ENCODE data around the gene PLEKHB2. TPM values are rescaled to one million over a fixed set of nuclear protein-coding genes. Genes with fewer than 3 reads are reported as not detected.
"Not testable (repeated sequence)": the region's sequence is repeated elsewhere in the genome, so short reads cannot be mapped to it uniquely, and the experiment has no call there.

PLEKHB2 gene
- total RNA-seq, 2 donors from 2014 or later, result 77.1 to 107 TPM

DNA sequence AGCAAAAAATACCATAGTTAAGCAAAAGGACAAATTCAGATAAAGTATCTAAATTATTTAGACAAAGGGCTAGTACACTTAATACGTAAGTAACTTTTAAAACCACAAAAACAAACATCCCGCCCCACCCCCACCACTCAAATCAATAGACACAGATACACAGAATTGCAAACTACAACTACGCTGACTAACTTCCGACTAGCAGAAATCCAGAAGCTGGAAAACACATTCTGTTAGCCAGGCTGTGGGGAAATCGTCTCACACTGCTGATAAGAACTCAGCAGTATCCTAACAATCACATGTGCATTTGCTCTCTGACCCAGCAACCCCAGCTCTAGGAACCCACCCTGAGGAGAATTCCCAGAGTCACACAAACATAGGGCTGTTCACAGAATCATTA lies 28.4 kb upstream of the PLEKHB2 start:
- 88% methylated on average over 5 of the region's 5 CpGs for WGBS
- no peak for TF ChIP-seq POLR2A (IDR thresholded peaks at IDR 0.05)
- no peak for TF ChIP-seq POLR2AphosphoS5 (IDR thresholded peaks at IDR 0.05)
- TF ChIP-seq CTCF (IDR thresholded peaks at IDR 0.05), result no peak
- intact Hi-C loops (cut with DNase I), result no loop called here
- H3K4me3 ChIP-seq, result no peak overlapping the region
- H3K27ac ChIP-seq, result no peak overlapping the region
- no peaks in the 10 kb centered on the region for H3K27me3 ChIP-seq (replicated peaks; ENCODE audit: insufficient read depth)
- H3K36me3 ChIP-seq, result peaks cover 0 to 8% of the 10 kb centered on the region in 2 donors
- H3K9me3 ChIP-seq, result no peaks in the 10 kb centered on the region
- H3K4me1 ChIP-seq (replicated peaks), result peaks cover 7% of the 10 kb centered on the region
- DNase-seq (ENCODE audit: low spot score), result no peak

DNA sequence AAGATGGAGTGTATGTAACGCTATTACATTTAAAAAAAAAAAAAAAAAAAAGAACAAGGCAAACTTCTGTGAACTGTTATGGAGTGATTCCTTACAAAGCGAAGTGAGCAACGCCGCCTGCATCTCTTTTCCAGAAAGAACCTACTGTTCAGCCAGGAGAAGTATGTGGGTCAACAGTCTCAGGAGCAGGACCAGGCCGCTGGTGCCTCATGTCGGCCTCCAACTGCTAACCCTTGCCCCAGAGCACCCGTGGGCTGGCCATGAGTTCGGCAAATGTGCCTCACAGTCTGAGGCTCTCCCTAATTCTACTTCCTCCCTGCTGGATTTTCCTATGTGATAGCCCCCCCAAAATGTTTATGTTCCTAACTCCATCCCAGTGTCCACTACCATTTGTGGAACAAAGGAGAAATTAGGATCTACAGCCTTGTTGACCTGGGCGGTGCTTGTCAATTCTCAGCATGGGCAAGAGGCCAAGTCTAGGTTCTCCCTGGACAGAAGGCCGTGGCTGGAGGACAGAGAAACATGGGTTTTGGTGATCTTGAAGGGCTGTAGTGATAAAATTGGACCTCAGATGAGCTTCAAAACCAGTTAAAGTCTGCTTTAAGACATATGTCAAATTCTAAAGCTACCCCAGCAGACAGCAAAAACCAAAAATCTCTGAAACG lies 27.8 kb upstream of the PLEKHB2 start:
- no peak for DNase-seq (ENCODE audit: low spot score)
- TF ChIP-seq CTCF (IDR thresholded peaks at IDR 0.05), result no peak
- no peak for TF ChIP-seq POLR2AphosphoS5 (IDR thresholded peaks at IDR 0.05)
- TF ChIP-seq POLR2A (IDR thresholded peaks at IDR 0.05), result no peak
- WGBS, result 84% methylated on average over 11 of the region's 11 CpGs
- intact Hi-C loops (cut with DNase I), result no loop called here
- Histone ChIP-seq H3K9me3 (no peaks in the 10 kb centered on the region), H3K4me1 (replicated peaks) (peaks cover 7% of the 10 kb centered on the region), H3K27ac (no peak overlapping the region), H3K36me3 (peaks cover 0 to 13% of the 10 kb centered on the region in 2 donors), H3K4me3 (no peak overlapping the region), H3K27me3 (replicated peaks; ENCODE audit: insufficient read depth) (no peaks in the 10 kb centered on the region)

- H3K27ac ChIP-seq, result peak overlapping the region in 1 of 2 donors; percentile 40
- intact Hi-C loops (cut with DNase I), result no loop called here
These were observed 27.2 kb upstream of the PLEKHB2 start for GRCh38 chr2:131077966-131078365.

DNA sequence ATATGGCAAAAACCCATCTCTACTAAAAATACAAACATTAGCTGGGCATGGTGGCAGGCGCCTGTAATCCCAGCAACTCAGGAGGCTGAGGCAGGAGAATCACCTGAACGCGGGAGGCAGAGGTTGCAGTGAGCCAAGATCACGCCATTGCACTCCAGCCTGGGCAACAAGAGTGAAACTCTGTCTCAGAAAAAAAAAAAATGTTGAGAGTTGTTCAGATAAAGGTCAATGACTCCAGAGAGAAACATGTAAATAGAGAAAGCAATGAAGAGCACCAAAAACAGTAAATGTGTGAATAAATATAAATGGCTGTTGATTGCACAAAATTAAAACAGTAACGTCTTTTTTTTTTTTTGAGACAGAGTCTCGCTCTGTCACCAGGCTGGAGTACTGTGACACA lies 25.2 kb upstream of the PLEKHB2 start:
- WGBS, result 91% methylated on average over 6 of the region's 6 CpGs
- H3K9me3 ChIP-seq; intact Hi-C loops (cut with DNase I); H3K4me3 ChIP-seq; H3K4me1 ChIP-seq (replicated peaks); H3K27ac ChIP-seq; DNase-seq (ENCODE audit: low spot score); H3K27me3 ChIP-seq (replicated peaks; ENCODE audit: insufficient read depth): not testable (repeated sequence)
- H3K36me3 ChIP-seq, result peaks cover 0 to 13% of the 10 kb centered on the region in 2 donors

More at GRCh38 chr2:131077966-131078365, 27.2 kb upstream of the PLEKHB2 start:
- TF ChIP-seq CTCF (IDR thresholded peaks at IDR 0.05) (no peak), POLR2AphosphoS5 (IDR thresholded peaks at IDR 0.05) (peak; percentile 53)
- Histone ChIP-seq H3K4me1 (replicated peaks) (peaks cover 7% of the 10 kb centered on the region), H3K36me3 (peaks cover 0 to 13% of the 10 kb centered on the region in 2 donors), H3K4me3 (no peak overlapping the region), H3K27me3 (replicated peaks; ENCODE audit: insufficient read depth) (no peaks in the 10 kb centered on the region), H3K9me3 (no peaks in the 10 kb centered on the region)
- peak; percentile 9 for DNase-seq (ENCODE audit: low spot score)
- 39% methylated on average over 3 of the region's 3 CpGs for WGBS

DNA sequence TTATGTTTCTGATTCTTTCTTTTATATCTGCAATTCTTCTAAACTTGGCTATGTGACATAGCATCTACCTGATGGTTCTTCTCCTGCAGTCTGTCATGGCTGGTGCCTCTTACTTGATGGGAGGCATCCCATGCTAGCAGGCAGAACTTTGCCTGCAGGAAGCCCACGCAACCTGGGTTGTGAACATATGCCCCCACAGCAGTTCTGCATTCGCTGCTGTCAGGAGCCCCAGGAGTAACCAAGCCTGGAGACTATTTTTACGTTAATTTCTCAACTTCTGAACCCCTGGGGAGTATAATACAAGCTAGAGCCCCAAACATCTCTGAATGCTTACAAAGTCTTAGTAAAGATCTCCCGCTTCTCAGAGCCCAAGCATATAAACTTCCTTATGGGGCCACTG lies 23.9 kb upstream of the PLEKHB2 start:
- Histone ChIP-seq H3K36me3 (peaks cover 0 to 13% of the 10 kb centered on the region in 2 donors), H3K4me1 (replicated peaks) (peaks cover 3% of the 10 kb centered on the region), H3K27ac (no peak overlapping the region), H3K27me3 (replicated peaks; ENCODE audit: insufficient read depth) (no peaks in the 10 kb centered on the region), H3K4me3 (no peak overlapping the region), H3K9me3 (no peaks in the 10 kb centered on the region)
- intact Hi-C loops (cut with DNase I), result no loop called here
- DNase-seq (ENCODE audit: low spot score), result no peak
- WGBS, result 94% methylated on average over 4 of the region's 4 CpGs
- TF ChIP-seq CTCF (IDR thresholded peaks at IDR 0.05), result no peak
- TF ChIP-seq POLR2A (IDR thresholded peaks at IDR 0.05), result no peak
- no peak for TF ChIP-seq POLR2AphosphoS5 (IDR thresholded peaks at IDR 0.05)
